A549 (cell line): Measurements from ENCODE around the gene ALPI.

Source experiments
- CEBPB ChIP-seq, 2 experiments: fragments of >200 bp in 1 of 2; sonication (Bioruptor Twin) in 1 of 2; formaldehyde crosslinking in 1 of 2; IDR thresholded peaks; 2 replicates each; pipeline ENCODE4 v1.6.1; 2012 to 2016
- CTCF ChIP-seq: fragments of >200 bp; sonication (Bioruptor Twin); formaldehyde crosslinking; IDR thresholded peaks from 3 replicates; pipeline ENCODE4 v1.5.1; 2016
- FOSL2 ChIP-seq, 2 experiments: fragments of 450-650 bp in 1 of 2; fragments of >200 bp in 1 of 2; sonication (Bioruptor Twin) in 1 of 2; formaldehyde crosslinking; IDR thresholded peaks; 2 replicates each; pipeline versions ENCODE4 v1.5.0 to v1.6.1; 2016 to 2020; ENCODE audit warnings: mild to moderate bottlenecking in 1 of 2, moderate library complexity in 1 of 2
- HOXA7 ChIP-seq: fragments of 250-450 bp; sonication (Bioruptor Pico); IDR thresholded peaks from 2 replicates; pipeline ENCODE4 v1.5.0; 2020; ENCODE audit warnings: mild to moderate bottlenecking, moderate library complexity
- JUN ChIP-seq, 2 experiments: fragments of >200 bp; sonication (Bioruptor Twin); formaldehyde crosslinking; IDR thresholded peaks; 2 replicates in 1 of 2; 3 replicates in 1 of 2; pipeline ENCODE4 v1.6.1; 2016 to 2017
- POLR2A ChIP-seq: IDR thresholded peaks from 2 replicates; pipeline ENCODE4 v1.6.1; 2012; ENCODE audit warnings: mild to moderate bottlenecking, low read length
- RAD21 ChIP-seq, 2 experiments: fragments of >200 bp in 1 of 2; sonication (Bioruptor Twin) in 1 of 2; formaldehyde crosslinking in 1 of 2; IDR thresholded peaks in 1 of 2; conservative IDR thresholded peaks in 1 of 2; 2 replicates in 1 of 2; 3 replicates in 1 of 2; pipeline ENCODE4 v1.6.1; 2012 to 2018; ENCODE audit warnings: inconsistent platforms in 1 of 2
- RCOR1 ChIP-seq: fragments of 150-350 bp; IDR thresholded peaks from 2 replicates; pipeline ENCODE4 v1.6.1; 2014; ENCODE audit warnings: antibody characterized with exemption, low read length, low read depth
- REST ChIP-seq: fragments of 200-600 bp; sonication (generic); IDR thresholded peaks from 2 replicates; pipeline ENCODE4 v1.6.1; 2016; ENCODE audit warnings: antibody characterized with exemption, mild to moderate bottlenecking, moderate library complexity
- RFX5 ChIP-seq: fragments of 450-650 bp; IDR thresholded peaks from 2 replicates; pipeline ENCODE4 v1.7.1; 2014; ENCODE audit warnings: antibody characterized with exemption, mild to moderate bottlenecking, moderate library complexity
- SMC3 ChIP-seq: fragments of >200 bp; sonication (Bioruptor Twin); formaldehyde crosslinking; IDR thresholded peaks from 3 replicates; pipeline ENCODE4 v1.6.1; 2018; ENCODE audit warnings: inconsistent platforms
- USF2 ChIP-seq: fragments of 450-650 bp; IDR thresholded peaks from 2 replicates; pipeline ENCODE4 v1.6.1; 2014; ENCODE audit warnings: antibody characterized with exemption
- ZNF302 ChIP-seq: fragments of 250-450 bp; sonication (Bioruptor Pico); IDR thresholded peaks from 2 replicates; pipeline ENCODE4 v1.9.0; 2021; ENCODE audit warnings: inconsistent platforms, mild to moderate bottlenecking, moderate library complexity

GRCh38 chr2:232421189-232421785 is 34.7 kb upstream of the ALPI start:
- TF ChIP-seq HOXA7 (CRISPR knock-in tag): no peak
- TF ChIP-seq CTCF: no peak
- TF ChIP-seq RAD21 (conservative IDR thresholded peaks at IDR 0.05 in 1 of 2, IDR thresholded peaks at IDR 0.05 in 1 of 2): no peak
- TF ChIP-seq SMC3: no peak
- TF ChIP-seq ZNF302: no peak
- no peak for TF ChIP-seq POLR2A
- TF ChIP-seq RCOR1: no peak
- TF ChIP-seq RFX5: no peak
- no peak for TF ChIP-seq JUN (IDR thresholded peaks at IDR 0.05)
- no peak for TF ChIP-seq FOSL2 (IDR thresholded peaks at IDR 0.05)
- no peak for TF ChIP-seq FOSL2 (CRISPR knock-in tag; IDR thresholded peaks at IDR 0.05)
- no peak for TF ChIP-seq REST
- no peak for TF ChIP-seq CEBPB (IDR thresholded peaks at IDR 0.05)
- TF ChIP-seq USF2: no peak
